Fibroblast of the conjunctiva (primary cell): Measurements from ENCODE around the gene CACNA1C.

Experiments used
- DNase-seq: peaks from one replicate; pipeline ENCODE4 v3.0.0-alpha.2; 2010; ENCODE audit warnings: low read depth

Gene CACNA1C

GRCh38 chr12:2416158-2416557 lies 363.4 kb downstream of the CACNA1C start:
- DNase-seq = no peak

GRCh38 chr12:2417481-2418160 lies 364.8 kb downstream of the CACNA1C start:
- no peak for DNase-seq

- DNase-seq = no peak
Measured at GRCh38 chr12:2418579-2418978, 365.8 kb downstream of the CACNA1C start.

- no peak for DNase-seq
Measured at GRCh38 chr12:2422591-2422990, 369.8 kb downstream of the CACNA1C start.

- DNase-seq = no peak
Measured at GRCh38 chr12:2429032-2429431, 376.2 kb downstream of the CACNA1C start.

GRCh38 chr12:2431810-2432209 lies 379.0 kb downstream of the CACNA1C start:
- no peak for DNase-seq

GRCh38 chr12:2432856-2433255 lies 380.1 kb downstream of the CACNA1C start:
- no peak for DNase-seq

GRCh38 chr12:2435511-2435910 lies 382.7 kb downstream of the CACNA1C start:
- no peak for DNase-seq

- DNase-seq = no peak
Measured at GRCh38 chr12:2439332-2440100, 386.7 kb downstream of the CACNA1C start.

GRCh38 chr12:2443776-2444175 lies 391.0 kb downstream of the CACNA1C start:
- DNase-seq = no peak

GRCh38 chr12:2445968-2446367 lies 393.2 kb downstream of the CACNA1C start:
- DNase-seq = no peak

- no peak for DNase-seq
Measured at GRCh38 chr12:2447861-2448260, 395.1 kb downstream of the CACNA1C start.

- DNase-seq = no peak
Measured at GRCh38 chr12:2449586-2449985, 396.8 kb downstream of the CACNA1C start.

- DNase-seq = no peak
Measured at GRCh38 chr12:2450553-2450952, 397.8 kb downstream of the CACNA1C start.

GRCh38 chr12:2451025-2451424 lies 398.2 kb downstream of the CACNA1C start:
- DNase-seq = no peak

- DNase-seq = no peak
Measured at GRCh38 chr12:2451497-2451896, 398.7 kb downstream of the CACNA1C start.

- DNase-seq = no peak
Measured at GRCh38 chr12:2453076-2453760, 400.4 kb downstream of the CACNA1C start.

- no peak for DNase-seq
Measured at GRCh38 chr12:2453761-2454090, 400.9 kb downstream of the CACNA1C start.

GRCh38 chr12:2454601-2455177 lies 401.9 kb downstream of the CACNA1C start:
- DNase-seq = no peak

- DNase-seq = no peak
Measured at GRCh38 chr12:2455410-2455809, 402.6 kb downstream of the CACNA1C start.

- DNase-seq = no peak
Measured at GRCh38 chr12:2456122-2456812, 403.5 kb downstream of the CACNA1C start.

GRCh38 chr12:2456813-2457186 lies 404.0 kb downstream of the CACNA1C start:
- DNase-seq = no peak
